Measurements from ENCODE around the gene MEF2A. TPM values are rescaled to one million over a fixed set of nuclear protein-coding genes. Genes with fewer than 3 reads are reported as not detected.

The MEF2A gene
- total RNA-seq, 1 experiment from 2014 or later = 29.6 TPM

- no peak overlapping the region for H3K9ac ChIP-seq (ENCODE audit: low read length)
- H3K9me3 ChIP-seq (ENCODE audit: control insufficient read depth in 1 of 2, insufficient read depth in 1 of 2, low read depth in 1 of 2, low read length in 2 of 2) = peaks cover 0 to 6% of the 10 kb centered on the region in 2 experiments; a peak in 1 of 4 replicates
- no peaks in the 10 kb centered on the region for H4K20me1 ChIP-seq (ENCODE audit: insufficient read depth)
- ChIA-PET RAD21 (ENCODE audit: low non-redundant PET in 1 of 2, low total read pairs in 2 of 2, uncharacterized antibody in 2 of 2, unreplicated experiment in 2 of 2) (no interaction called here), CTCF (no interaction called here), POLR2A (no interaction called here)
- no peaks in the 10 kb centered on the region for H3K27me3 ChIP-seq (ENCODE audit: insufficient read depth, low read length)
- H2AFZ ChIP-seq (ENCODE audit: low read depth, low read length, poor library complexity, severe bottlenecking) = no peak overlapping the region
- no TSS peak for BruUV-seq (replicated peaks)
- DNase-seq (ENCODE audit: low read depth, low spot score) (no peak), ATAC-seq (no peak)
- no peaks in the 10 kb centered on the region for H3K36me3 ChIP-seq (ENCODE audit: control insufficient read depth in 1 of 2, insufficient read depth in 2 of 2, low read length in 2 of 2)
- intact Hi-C loops (cut with micrococcal nuclease) = no loop called here
- H3K27ac ChIP-seq (ENCODE audit: low read depth, low read length) = no peak overlapping the region
- no peaks in the 10 kb centered on the region for H3K79me2 ChIP-seq (ENCODE audit: insufficient read depth, low read length)
- TF ChIP-seq EGR1 (IDR thresholded peaks at IDR 0.05; ENCODE audit: low read depth) (no peak), SIN3A (IDR thresholded peaks at IDR 0.05; ENCODE audit: low read depth) (no peak), ZFX (IDR thresholded peaks at IDR 0.05) (no peak), ZBTB33 (IDR thresholded peaks at IDR 0.05; ENCODE audit: extremely low read depth, insufficient replicate concordance, low read length) (no peak), POLR2A (IDR thresholded peaks at IDR 0.05; ENCODE audit: borderline replicate concordance, extremely low read depth, insufficient read depth, insufficient read length) (no peak), ELF1 (IDR thresholded peaks at IDR 0.05; ENCODE audit: borderline replicate concordance, low read depth) (no peak), JUND (IDR thresholded peaks at IDR 0.05) (no peak), CBX3 (IDR thresholded peaks at IDR 0.05; ENCODE audit: low read depth) (no peak)
- TF ChIP-seq, protein P1, sequence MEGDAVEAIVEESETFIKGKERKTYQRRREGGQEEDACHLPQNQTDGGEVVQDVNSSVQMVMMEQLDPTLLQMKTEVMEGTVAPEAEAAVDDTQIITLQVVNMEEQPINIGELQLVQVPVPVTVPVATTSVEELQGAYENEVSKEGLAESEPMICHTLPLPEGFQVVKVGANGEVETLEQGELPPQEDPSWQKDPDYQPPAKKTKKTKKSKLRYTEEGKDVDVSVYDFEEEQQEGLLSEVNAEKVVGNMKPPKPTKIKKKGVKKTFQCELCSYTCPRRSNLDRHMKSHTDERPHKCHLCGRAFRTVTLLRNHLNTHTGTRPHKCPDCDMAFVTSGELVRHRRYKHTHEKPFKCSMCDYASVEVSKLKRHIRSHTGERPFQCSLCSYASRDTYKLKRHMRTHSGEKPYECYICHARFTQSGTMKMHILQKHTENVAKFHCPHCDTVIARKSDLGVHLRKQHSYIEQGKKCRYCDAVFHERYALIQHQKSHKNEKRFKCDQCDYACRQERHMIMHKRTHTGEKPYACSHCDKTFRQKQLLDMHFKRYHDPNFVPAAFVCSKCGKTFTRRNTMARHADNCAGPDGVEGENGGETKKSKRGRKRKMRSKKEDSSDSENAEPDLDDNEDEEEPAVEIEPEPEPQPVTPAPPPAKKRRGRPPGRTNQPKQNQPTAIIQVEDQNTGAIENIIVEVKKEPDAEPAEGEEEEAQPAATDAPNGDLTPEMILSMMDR (IDR thresholded peaks at IDR 0.05 in 2 of 3, conservative IDR thresholded peaks at IDR 0.05 in 1 of 3; ENCODE audit: borderline replicate concordance in 1 of 3, insufficient read depth in 1 of 3, low read depth in 2 of 3, low read length in 2 of 3) = no peak
- H3K4me3 ChIP-seq (replicated peaks in 1 of 2; ENCODE audit: low read depth in 1 of 2, low read length in 2 of 2) = no peak overlapping the region
- H3K9me2 ChIP-seq (ENCODE audit: insufficient read depth) = no peaks in the 10 kb centered on the region
- no peaks in the 10 kb centered on the region for H3K4me1 ChIP-seq (ENCODE audit: control insufficient read depth in 1 of 2, insufficient read depth in 2 of 2, low read length in 2 of 2)
- H3K4me2 ChIP-seq (ENCODE audit: low read length) = no peak overlapping the region
These were observed 156.1 kb downstream of the MEF2A start for GRCh38 chr15:99721896-99722295.
